CMK (cell line): ENCODE measurements around the gene TRIO.

Experiments used
- DNase-seq: peaks from one replicate; pipeline ENCODE4 v3.0.0-alpha.2; 2010; ENCODE audit warnings: low read depth

TRIO gene

DNA sequence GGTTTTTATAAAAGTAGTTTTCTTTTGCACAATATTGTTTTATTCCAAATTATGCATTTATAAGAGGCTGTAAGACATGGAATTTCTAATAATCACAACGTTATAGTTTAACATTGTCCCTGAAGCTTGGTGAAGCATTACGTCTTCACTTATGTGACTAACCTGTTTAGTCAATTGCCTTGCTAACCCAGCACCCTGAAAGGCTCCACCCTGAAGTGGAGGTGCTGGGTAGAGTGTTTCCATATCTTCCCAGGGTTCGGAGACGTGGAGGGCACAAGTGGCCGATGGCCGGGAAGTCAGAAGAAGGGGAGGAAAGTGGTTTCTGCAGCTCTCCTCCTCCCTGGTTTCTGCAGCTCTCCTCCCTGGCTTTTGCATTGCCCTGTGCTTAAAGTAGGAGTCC lies 83.4 kb downstream of the TRIO start:
- no peak for DNase-seq

DNA sequence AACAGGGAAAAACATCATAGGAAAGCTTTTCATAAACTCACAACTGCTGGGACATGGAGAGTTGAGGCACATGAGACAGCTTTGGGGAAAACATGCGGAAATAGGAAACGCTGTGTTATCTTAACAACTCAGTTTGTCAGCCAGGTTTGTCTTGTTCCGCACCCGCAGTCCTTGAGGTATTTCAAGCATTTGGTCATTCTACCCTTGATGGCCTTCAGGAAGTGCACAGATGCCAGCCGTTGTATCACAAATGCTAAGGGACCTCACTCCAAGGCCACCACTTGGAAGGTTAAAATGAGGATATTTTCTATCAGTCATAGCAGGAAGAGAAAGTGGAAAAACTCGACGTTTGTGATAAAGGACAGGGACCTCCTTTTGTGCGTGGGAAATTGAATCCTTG lies 83.8 kb downstream of the TRIO start:
- no peak for DNase-seq

DNA sequence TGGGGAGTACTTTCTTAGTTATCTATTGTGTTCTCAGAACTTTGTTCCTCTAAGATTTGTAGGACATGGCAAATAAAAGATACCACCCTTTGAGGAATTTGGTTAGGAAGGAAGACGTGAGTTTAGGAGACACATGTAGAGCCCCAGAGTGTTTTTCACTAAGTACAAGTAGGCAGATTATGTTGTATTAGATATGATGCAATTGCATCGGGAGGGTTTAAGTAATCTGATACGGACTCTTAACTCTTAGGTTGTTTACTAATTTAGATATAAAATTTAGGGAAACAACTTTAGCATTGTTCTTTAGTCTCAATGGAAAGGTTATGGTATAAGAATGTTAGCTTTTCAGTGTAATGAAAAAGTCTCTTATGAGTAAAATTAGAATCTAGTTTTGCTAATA lies 84.4 kb downstream of the TRIO start:
- no peak for DNase-seq

DNA sequence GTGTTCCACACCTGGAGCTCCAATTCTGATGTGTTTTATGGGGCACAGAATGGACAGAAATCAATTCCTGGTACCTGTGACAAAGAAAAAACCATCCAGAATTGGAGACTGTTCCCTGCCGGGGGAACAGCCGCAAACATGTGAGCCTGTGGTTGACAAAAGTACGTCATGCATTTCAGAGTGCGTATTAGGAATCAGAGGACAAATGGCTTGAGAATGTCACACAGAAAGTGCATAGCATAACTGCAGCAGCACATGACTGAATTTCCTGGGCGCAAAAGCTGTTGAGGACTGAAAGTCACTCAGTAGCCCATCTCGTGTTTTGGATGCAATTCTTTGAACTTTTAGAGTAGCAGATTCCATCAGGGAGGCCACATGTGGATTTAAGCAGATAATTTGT lies 85.1 kb downstream of the TRIO start:
- DNase-seq, result no peak

DNA sequence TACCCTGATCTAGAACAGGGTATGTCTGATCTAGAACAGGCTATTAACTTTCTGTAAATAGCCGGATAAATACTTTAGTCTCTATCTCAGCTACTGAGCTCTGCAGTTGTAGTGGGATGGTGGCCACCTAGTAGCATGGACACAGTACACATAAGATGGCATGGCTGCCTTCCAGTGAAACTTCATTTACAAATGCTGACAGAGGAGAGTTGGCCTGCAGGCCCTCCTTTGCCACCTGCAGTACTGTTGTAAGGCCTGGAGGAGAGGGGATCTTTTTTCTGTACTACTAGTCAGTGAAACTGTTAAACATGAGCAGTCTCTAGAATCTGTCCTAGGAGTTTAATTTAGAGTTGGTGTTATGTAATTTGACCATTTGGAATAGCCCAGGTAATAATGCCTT lies 86.0 kb downstream of the TRIO start:
- no peak for DNase-seq

DNA sequence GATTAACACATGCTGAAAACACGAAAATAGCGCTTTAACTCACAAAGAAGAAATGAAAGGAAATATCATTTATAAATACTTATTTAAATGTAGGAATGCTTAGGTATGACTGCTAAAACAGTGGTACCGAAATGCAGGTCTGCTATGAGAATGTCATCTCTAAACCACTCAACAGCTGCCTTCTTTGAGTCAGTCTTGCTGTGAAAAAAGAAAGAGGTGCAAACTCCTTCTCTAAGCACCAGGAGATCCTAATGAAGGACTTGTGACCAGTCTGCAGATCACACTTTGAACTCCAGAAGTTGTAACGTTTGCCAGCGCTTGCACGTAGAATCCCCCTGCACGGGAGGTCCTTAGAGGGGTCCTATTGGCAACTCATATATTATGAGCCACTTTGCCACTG lies 86.6 kb downstream of the TRIO start:
- no peak for DNase-seq

DNA sequence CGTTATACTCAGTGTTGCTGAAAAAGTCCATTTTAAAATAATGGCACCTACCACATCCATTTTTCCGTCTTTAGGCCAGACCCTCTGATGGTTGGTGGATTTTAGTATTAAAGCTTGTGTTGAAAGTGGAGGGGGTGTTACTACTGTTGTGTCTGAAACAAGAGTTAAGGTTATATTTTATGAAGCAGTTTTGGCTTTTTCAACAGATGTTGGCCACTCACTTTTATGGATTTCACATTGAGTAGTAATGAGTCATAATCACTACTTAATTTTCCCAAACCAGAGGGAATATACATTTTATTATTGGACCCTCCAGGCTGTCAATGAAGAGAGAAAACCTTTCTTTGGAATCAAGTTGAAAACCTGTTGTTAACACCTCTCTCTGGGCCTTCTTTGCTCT lies 88.0 kb downstream of the TRIO start:
- DNase-seq, result no peak

DNA sequence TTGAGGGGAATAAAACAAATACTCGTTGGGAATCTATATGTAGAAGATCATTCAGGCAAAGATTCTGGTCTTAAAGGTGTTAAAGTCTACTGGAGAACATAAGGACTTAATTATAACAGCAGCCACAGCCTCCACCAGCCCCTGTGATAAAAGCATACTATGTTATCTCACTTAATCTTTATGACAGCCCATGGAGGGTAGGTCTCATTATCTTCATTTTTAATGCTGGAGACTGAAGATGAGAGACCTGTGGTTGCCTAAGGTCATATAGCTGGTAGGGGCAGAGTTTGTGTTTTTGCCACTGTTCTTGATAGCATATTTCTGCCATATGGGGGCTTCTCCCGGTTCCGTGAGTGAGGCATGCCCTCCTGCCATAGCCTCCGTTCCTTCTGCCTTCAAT lies 88.7 kb downstream of the TRIO start:
- DNase-seq, result peak; percentile 15

DNA sequence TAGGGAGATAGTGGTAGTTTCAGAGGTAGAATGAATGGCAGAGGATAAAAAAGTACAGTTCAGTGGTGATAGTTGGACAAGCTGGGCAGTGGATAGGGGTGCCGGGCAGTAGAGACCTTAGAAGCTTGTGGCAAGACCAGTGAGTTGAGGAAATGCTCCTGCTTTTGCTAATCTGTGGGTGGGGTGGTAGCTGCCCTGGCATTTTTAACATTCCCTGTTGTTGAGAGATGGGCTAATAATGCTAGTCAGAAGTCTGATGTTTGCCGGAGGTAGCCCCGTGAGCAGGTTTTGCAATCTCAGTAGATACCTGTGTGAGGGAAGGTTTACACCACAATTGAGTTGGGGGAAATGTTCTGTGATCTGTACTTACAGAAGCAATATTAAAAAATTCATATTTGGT lies 91.1 kb downstream of the TRIO start:
- no peak for DNase-seq

DNA sequence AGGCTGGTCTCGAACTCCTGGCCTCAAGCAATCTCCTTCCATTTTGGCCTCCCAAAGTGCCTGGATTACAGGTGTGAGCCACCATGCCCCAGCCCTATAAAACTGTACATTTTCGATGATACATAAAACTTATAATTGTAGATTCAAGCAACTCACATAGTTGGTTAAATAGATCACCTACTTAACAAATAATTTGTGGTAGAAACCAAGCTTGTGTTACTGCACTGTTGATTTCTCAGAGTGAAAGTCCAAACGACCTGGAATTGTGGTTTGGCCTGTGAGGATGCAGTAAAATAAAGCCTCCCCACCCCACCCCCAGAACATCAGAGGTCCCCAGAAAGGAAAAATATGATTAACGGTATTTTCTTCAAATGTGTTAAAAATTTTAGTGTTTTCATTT lies 92.7 kb downstream of the TRIO start:
- no peak for DNase-seq

DNA sequence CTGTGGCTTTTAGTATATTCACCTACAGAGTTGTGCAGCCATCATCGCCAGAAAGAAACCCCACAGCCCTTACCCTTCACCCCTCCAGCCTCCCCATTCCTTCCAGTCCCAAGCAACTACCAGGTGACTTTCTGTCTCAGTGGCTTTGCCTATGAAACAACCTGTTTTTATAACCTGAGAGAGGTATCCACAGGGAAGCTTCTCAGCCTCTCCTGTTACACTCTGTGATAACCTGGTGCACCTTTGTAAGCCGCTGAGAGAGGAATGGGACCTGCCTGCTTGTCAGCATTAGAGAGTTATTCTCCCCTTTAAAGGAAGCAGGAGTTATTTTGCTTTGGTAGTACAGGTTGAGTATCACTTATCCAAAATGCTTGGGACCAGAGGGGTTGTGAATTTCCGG lies 93.6 kb downstream of the TRIO start:
- no peak for DNase-seq

DNA sequence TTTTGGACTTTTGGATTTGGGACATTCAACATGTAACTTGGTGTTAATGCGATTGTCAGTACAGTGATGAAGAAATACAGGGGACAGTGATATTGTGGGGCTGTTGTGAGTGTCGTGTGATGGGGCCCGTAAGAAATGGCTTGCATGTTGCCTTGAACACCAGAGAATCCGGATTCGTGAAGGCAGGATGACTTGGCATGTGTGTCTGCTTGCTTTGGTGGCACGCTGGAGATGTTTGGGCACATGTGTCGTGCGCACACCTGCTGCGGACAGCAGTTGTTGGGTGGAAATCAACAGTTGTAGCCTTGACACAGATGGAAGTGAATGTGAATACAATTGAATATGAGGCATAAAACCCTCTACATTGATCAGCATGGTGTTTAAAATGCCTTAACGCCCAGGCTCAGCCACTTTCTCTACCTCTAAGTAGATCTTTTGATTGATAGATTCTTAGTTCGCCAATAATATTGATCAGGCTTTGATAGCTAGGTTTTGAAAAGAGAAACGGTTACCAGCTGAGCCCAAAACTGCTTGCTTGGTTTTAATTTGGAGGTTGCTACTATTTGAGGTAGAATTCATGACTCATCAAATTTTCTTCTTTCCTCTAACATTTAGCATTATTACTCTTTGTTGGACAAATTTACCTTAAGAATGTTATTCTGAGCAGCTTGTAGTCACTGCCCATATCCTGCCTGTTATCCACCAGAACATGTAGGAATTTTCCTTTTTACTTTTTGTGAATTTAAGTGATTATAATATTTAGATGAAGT lies 94.4 kb downstream of the TRIO start:
- no peak for DNase-seq

DNA sequence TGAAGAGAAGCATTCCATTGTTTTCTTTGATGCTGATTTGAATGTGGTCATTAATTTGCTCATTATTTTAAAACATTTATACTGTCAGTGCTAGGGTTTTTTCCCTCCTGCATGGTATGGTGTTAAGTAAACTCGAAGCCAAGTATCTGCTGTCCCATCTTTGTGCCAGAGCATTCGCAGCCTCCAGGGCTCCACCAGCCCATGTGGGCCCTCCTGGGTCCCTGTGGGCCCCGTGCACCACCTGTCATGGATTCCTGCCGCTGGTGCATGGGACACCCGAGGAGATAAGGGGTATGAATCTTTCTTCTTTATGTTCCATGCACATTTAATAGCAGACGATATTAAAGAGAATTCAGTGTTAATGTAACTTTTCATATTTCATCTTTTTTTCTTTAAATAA lies 95.1 kb downstream of the TRIO start:
- DNase-seq, result no peak

DNA sequence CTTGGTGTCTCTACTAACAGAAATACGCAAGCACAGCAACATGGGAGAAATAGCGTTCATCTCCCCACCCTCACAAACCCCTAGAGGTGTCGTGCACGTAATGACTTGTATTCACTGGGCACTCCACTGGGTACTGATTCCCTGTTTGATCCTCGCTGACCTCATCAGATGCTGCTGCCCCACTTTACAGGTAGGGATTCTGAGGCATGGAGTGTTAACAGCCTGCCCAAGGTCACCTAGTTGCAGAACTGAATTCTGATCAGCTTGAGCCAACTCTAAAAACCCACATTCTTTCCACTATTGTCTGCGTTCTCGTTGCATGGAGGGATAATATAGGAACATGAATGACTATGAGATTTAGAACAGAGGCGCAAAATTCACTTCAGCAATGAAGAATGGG lies 96.3 kb downstream of the TRIO start:
- DNase-seq, result no peak

DNA sequence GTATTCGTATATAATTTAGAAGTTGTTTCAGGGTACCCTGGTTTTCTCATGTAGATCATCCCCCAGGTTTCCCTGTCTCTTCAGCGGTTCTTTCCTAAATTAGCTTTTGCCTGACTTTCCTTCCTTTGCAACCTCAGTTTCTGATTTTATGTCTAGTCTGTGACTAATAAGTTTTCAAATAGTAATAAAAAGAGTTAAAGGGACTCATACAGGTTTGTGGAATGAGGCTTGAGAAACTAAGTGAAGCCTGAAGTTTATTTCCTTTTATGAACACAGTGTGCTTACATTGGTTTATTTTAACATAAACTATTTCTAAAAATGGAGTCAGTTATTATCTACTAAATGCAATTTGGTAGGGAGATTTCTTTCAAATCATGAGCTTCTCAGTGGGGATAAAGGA lies 96.8 kb downstream of the TRIO start:
- DNase-seq, result no peak

DNA sequence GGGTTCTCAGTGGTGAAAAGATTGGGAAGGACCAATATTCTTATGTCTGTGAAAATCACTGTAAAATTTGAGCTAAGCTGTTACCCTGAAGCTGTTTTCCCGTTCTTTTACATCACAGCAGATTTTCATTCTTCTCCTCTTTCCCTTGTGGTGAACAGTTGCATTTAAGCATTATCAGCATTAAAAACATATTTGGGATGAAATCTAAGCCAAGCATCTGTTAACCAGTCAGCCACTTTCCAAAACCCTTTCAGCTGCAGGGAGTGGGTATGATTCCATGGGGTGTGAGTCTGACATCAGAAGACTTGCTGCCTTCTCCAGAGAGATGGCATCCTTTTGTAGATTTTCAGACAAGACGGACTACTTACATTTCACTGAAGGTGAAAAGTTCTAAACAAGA lies 97.2 kb downstream of the TRIO start:
- no peak for DNase-seq

DNA sequence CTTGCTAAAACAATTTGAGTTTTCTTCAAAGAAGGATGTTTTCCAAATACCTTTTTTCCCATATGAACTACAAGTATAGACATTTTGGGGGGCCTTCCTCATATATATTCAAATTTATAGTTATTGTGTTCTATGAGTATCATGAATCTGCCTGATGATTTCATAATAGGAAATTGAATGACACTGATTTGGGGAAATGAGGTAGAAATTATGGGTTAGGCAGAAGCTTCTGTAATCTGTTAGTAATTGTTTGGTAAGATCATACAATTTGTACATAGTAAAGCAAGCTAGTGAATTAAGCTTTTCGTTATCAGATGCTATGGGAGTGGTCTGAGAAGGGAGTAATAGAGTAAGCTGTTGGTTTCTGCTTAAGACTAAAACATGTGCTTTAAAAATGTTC lies 98.0 kb downstream of the TRIO start:
- no peak for DNase-seq

DNA sequence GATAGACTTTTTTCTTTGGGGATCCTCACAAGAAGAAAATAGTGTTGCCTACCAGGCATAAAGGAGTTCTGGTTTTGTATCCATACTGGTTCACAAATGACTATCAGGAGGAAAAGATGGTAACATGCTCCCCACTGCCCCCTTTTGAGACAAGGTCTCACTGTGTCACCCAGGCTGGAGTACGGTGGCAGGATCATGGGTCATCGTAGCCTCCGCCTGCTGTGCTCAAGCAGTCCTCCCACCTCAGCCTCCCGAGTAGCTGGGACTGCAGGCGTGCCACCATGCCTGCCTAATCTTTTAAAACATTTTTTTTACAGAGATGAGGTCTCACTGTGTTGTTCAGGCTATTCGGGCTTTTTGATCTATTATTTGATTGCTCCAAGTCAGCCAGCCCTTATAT lies 99.3 kb downstream of the TRIO start:
- no peak for DNase-seq

DNA sequence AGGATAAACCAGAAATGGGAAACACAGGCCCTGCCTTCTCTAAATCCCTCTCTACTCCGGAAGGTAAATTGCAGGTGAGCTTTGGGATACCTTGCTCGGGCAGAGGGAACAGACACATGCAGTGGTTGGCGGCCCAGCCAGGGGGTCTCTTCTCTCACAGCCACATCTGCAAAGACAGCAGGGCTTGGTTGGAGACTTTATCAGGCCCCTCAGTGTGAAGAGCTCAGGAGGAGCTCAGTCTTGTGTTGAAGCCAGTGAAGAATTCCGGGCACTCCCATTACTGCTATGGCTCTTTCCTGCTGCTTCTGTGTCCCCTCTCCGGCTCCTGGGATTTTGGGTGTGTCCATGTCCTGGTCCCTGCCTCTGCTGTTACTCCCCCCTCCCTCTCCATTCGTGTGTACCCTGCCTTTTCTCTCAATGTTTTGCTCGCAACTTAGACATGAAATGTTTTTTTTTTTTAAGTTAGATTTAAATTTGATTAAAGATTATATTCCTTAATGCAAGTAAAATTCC lies 99.8 kb downstream of the TRIO start:
- DNase-seq, result no peak

DNA sequence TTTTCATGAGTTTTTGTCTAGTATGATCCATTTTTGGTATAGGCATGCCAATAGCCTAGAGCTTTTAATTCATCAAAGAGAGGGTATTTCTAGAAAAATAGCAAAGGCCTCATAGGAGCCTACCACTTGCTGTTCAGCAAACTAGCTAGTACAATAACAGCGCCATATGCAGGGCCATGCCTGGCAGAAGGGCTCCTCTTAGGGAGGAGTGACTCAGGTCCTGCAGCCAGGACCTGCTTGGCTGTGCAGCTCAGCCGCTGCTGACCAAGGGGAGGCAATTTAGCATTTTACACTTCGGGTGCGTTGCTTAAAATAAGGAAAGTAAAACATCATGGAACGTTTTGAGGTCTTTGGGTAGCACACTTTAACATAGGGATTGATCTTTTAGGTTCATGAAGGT lies 100.6 kb downstream of the TRIO start:
- DNase-seq, result no peak

DNA sequence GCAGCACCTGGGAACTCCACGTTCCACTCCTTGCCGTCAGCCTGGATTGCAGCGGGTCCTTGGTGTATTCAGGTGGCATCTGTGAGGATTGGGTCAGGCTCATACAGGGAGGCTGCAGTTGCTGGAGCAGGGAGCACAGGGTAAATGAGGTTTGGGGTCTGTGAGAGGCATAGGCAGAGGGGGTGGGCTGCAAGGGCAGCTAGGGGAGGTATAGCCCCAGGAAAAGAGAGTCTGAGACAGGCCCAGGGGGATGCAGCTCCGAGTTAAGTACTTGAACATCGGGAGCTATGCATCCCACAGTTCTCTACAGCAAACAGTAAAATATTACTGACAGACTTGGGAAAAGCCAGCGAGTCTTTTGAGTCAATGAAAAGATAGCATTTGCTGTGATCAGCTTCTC lies 101.6 kb downstream of the TRIO start:
- no peak for DNase-seq

DNA sequence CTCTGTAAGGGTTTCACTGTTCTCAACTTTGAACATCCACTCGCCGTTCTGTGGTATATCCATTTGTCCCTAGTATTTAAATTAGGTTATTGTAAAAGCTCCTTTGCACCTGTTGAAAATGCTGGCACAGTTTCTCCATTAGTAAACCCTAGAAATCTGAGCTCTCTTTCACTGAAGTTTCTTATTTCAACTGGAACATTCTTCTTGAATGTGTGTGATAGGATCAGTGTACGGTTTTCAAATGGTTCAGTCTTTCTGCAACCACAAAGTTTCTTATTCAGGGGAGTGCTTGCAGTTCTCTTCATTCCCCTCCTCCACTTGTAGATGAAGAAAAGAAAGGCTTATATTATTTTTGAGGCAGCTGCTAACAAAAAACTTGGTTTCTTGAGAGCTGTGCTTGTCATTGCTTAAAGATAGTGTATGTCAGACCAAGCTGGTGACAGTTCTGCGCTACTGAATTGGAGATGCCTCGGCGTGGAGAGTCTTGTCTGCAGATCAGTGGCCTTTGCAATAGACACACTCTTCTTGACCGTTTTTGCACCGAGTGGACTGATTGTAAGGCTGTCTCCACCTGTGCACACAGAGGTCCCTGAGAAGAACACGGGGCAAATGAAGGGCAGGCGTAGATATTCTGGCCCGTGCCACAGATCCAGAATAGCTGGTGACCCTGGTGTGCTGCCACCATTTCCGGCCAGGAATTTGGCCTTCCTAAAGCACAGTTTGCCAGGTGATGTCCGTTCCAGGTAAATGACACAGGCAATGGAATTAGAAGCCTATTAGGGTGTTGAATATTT lies 102.2 kb downstream of the TRIO start:
- no peak for DNase-seq

DNA sequence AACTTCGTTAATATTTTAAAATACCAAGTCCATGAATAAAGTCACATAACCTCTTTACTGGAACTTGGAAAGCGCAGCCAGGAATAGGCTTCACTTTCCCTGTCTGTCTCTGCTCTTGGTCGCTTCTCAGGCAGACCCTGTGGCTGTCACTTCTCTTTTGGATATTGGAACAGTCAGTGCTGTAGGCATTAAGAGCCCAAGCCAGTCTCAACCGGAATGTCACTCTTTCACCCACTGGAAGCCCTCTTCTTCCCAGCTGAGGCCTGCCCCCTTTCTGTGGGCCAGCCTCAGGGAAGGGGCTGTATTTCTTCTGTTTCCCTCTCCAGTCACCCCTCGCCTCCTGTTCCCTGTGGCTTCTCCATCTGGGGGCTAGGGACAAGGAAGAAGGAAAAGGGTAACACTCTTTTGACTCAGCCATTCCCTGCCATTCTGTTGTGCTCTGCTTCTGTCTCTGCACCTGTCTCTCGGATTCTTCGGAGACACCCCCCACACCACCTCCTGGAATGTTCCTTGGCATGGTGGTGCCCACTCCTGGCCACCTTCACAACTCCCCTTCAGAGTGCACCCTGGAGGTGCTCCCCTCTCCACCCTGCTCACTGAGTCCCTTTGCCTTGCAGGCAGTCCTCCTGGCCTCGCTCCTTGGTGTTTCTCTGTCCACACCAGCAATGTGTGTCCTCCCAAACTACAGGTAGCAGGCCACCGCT lies 103.4 kb downstream of the TRIO start:
- DNase-seq, result no peak
